Lung microvascular endothelial cell (primary cell): ENCODE results near the gene GATB. TPM values are rescaled to one million over a fixed set of nuclear protein-coding genes. Genes with fewer than 3 reads are reported as not detected.
"Not testable (repeated sequence)": the region's sequence is repeated elsewhere in the genome, so short reads cannot be mapped to it uniquely, and the experiment has no call there.

Experiments used
- DNase-seq, 2 donors: peaks; one replicate each; pipeline versions ENCODE4 v3.0.0 to v3.0.0-alpha.2; 2010; ENCODE audit warnings: low read depth in 2 of 2
- total RNA-seq: library from RNA; depleted of rRNA; stranded (reverse); fragments of >200 nt; gene quantifications from 2 replicates; pipeline ENCODE4 v1.2.1, GENCODE V29; 2014

Gene GATB
- total RNA-seq, 1 donor from 2014 or later, result 8.3 TPM

- no peak for DNase-seq
These were observed 24.8 kb upstream of the GATB start for GRCh38 chr4:151785484-151786157.

DNA sequence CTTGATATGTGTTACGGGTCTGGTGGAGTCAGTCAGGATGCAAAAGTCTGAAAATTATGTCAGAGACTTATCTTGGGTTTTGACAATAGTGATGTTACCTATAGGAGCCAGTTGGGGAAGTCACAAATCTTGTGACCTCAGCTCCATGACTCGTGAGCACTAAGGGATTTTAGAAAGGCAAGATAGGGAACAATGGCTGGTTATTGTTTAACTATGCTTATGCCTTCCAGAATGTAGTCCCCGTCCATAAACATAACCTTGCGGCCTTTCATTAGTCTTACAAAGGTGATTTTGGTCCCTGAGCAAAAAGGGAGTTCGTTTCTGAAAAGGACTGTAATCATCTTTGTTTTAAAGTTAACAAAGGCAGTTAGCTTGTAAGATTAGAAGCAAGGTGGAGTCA is 23.9 kb upstream of the GATB start:
- no peak for DNase-seq

DNA sequence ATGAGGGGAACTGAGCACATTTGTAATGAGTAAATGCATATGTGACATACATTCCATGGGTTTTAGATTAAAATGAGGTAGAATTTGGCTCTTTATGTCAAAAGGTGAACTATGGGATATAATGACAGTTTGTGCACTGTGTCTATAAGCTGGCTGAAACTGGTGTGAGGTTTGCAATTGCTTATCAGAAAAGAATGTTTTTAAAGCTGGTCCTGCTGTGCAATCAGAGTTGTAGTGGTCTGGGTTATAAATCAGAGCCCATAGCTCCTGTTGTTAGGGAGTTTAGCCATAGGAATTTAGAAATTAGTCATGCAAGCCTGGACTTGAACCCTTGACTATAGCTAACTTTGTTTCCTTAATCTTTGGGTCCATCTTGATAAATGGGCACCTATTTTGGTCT is 23.1 kb upstream of the GATB start:
- DNase-seq, result no peak

DNA sequence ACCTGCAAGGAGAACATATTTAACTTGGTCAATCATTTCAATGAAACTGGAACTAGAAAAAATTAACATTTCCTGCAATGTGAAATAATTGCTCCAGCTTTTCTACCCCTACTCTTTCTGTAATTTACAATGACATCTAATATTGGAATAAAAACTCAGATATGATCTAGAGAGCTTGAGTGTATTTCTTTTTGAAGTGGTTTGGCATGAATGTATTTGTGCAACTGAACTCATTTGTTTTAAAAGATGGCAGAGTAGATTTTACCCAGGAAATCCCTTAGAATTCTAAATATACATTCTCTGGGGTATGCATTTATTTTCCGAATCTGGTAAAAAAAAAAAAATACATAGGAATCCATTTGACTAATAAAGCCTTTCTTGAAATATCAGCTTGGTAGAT is 21.5 kb upstream of the GATB start:
- DNase-seq, result no peak

DNA sequence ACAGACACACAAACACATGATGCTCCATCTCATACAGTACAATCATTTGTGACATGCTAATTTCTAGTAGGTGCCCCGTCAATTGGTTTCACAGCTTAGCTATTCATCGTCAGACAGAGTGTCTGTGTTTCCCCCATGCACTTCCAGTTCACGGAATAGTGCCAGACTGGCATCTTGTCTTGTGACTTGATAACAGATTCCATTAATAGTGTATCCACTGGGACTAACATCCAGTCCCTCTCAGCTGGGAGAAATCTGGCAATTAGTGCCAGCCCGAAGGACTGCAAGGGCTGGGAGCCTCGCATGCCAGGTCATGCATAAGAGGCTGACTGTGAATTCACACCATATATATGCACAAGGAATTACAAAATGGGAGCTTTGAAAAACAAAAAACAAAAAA is 20.2 kb upstream of the GATB start:
- DNase-seq, result no peak

DNA sequence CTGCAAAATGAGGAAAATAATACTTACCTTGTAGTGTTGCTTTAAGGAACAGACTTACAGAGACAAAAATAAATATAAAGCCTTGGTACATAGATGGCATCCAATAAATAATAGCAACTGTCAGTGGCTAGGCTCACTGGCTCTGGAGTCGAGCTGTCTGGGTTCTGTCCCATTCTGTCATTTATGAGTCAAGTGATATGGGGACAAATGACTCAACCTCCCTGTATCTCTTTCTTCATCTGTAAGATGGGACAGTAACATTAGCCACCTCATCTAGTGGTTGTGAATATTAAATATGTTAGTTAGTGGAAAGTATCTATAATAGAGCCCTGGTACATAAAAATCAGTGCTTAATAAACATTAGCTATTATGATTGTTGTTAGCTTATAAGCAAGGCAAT is 16.7 kb upstream of the GATB start:
- no peak for DNase-seq

- DNase-seq, result no peak
These were observed 13.5 kb upstream of the GATB start for GRCh38 chr4:151774324-151774723.

DNA sequence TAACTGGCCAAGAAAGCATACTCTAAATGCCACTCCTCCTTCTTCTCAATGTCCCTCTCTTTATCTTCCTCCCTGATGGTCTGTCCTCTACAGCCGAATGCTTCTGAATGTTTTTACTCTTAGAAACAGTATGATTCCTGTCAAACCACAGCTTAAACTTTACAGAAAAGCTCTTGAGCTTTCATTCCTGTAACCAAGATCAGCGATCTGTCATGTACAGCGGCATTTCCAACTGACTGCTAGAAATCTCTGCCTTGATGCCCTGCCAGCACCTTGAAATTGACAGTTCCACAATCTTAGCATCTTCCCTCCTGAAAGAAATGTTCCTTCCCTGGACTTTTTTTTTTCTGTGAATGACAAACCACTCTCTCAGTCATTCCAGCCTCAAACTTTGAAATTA is 11.5 kb upstream of the GATB start:
- no peak for DNase-seq

- DNase-seq, result no peak
These were observed 10.9 kb upstream of the GATB start for GRCh38 chr4:151771664-151772063.

DNA sequence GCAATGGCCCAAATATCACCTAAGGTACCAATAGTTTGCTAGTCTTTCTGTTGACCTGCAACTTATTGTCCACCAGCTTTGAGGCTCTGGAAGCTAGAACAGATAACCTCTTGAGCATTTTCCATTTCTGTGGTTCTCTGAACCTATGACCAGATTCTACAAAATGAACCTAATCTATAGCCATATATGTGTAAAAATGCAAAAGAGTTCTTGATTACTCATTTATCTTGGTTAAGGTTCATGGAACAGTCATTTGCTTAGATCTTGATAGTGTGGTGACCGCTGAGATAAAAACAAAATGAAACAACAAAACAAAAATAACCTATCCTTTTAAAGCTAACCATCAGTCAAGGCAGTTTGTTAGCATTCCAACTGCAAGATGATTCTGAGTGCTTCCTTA is 9.3 kb upstream of the GATB start:
- no peak for DNase-seq

DNA sequence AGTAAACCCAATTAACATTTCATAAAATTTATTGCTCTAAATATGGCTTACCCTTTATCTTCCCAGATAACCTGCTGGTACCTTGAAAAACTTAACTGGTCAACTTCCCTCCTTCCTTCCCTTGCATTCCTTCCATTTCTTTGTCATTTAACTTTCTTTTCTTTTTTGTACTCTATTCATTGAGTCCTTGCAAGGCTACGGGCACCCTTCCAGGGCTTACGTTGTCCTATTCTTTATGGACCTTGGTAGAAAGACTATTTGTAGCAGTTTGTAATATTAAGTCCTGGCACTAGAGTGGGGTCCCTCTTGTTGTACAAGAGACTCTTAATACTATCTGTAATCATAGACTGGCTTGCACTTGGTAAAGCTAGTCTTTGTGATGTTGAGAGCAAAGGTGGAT is 8.0 kb upstream of the GATB start:
- no peak for DNase-seq

- peak; percentile 2 to 5 for DNase-seq
These were observed 5.9 kb upstream of the GATB start for GRCh38 chr4:151766691-151767090.

DNA sequence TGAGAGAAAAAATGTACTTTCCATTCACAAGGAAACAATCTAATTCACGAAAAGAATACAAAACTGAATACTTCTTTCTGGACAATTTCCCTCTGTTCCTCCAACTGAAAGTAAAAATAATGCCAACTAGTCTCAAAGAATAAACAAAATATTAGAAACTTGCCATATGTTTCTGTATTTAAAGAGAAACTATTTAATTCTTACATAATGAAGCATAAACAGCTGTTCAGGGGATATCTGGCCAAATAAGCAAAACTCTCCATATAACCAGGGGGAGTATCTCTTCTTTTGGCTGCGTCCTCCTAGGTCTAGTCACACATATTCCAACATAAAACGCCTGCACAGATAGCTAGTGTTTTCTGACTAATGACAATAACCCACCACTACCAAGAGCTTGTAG is 805 bp downstream of the GATB start:
- DNase-seq, result no peak

- DNase-seq, result peak in 1 of 2 donors; percentile 4
These were observed 7.8 kb downstream of the GATB start for GRCh38 chr4:151753056-151753455.

DNA sequence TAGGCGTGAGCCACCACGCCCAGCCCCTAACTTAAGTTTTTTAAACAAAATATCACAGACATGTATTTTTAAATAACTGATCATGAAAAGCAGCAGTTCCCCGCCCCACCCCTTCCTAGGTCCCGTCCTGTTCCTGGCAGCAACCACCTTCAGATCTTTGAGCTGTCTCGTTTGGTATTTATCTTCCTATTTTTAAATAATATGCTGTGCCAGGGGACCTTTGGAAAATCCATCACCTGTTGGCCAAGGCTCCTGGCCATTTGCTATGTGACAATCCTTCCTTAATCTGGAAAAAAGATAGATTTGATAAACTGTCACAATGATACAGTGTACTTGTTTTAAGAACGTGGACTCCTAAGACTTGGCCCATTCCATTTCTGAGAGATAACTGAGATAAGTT is 10.7 kb downstream of the GATB start:
- no peak for DNase-seq

- peak in 1 of 2 donors; percentile 7 for DNase-seq
These were observed 15.2 kb downstream of the GATB start for GRCh38 chr4:151745481-151746231.

DNA sequence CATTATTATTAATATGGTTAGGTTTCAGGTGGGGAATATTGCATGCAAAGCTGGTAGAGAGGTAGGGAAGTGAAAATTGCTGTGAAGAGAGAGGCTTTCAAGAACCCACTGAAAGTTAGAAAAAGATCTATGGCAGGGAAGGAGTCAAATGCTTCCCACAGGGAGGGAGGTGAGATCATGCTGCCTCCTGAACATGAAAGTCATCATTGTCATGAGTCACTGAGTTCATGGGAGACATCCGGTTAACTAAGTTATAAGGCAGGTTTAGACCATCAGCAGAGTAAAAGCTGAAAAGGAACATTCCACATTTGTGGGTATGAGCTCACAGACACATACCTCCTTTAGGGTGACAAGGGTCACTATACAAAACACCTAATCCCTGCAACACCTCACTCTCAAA is 16.2 kb downstream of the GATB start:
- DNase-seq, result peak; percentile 34 to 94

GRCh38 chr4:151743894-151744293 is 16.9 kb downstream of the GATB start:
- DNase-seq, result no peak

- DNase-seq, result no peak
These were observed 17.5 kb downstream of the GATB start for GRCh38 chr4:151743128-151743854.

- DNase-seq, result no peak
These were observed 21.9 kb downstream of the GATB start for GRCh38 chr4:151738720-151739517.

- DNase-seq, result not testable (repeated sequence)
These were observed 24.0 kb downstream of the GATB start for GRCh38 chr4:151736852-151737251.

GRCh38 chr4:151736361-151736760 is 24.4 kb downstream of the GATB start:
- DNase-seq, result no peak
